ENCODE data around the gene SFT2D2. TPM values are rescaled to one million over a fixed set of nuclear protein-coding genes. Genes with fewer than 3 reads are reported as not detected.
"Not testable (repeated sequence)": the region's sequence is repeated elsewhere in the genome, so short reads cannot be mapped to it uniquely, and the experiment has no call there.

SFT2D2 gene
- total RNA-seq, 3 donors from 2014 or later = 39.3 to 70.4 (median 42.2) TPM

DNA sequence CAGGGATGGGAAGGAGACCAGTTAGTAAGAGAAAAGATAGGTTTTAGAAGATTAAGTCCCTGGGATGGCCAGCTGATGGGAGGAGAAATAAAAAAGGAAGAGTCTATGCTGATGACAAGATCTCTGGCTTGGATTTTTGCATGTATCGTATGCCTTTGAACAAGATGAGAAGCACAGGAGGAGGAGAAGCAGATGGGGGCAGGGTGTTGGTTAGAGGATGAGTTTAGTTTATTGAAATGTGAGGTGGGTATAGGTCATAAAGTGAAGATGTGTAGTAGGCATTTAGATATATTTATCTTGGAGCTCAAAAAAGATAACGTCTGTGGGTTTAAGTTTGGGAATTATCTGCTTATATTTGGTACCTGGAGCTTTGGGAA lies 45.7 kb upstream of the SFT2D2 start:
- Histone ChIP-seq H3K4me3 (peak overlapping the region; percentile 63 to 91 (median 84)), H3K36me3 (no peaks in the 10 kb centered on the region), H3K27ac (peak overlapping the region; percentile 83 to 95), H3K27me3 (no peaks in the 10 kb centered on the region), H3K9me3 (no peaks in the 10 kb centered on the region), H3K4me1 (no peaks in the 10 kb centered on the region)
- no peak for DNase-seq (ENCODE audit: low spot score in 2 of 2)
- intact Hi-C loops (cut with DNase I; ENCODE audit: low total_unique reads) = no loop called here
- TF ChIP-seq CTCF (IDR thresholded peaks at IDR 0.05) (no peak), POLR2AphosphoS5 (IDR thresholded peaks at IDR 0.05) (no peak), POLR2A (IDR thresholded peaks at IDR 0.05) (no peak)

- H3K4me3 ChIP-seq; H3K27me3 ChIP-seq; H3K36me3 ChIP-seq; H3K9me3 ChIP-seq; H3K4me1 ChIP-seq; intact Hi-C loops (cut with DNase I; ENCODE audit: low total_unique reads); H3K27ac ChIP-seq; DNase-seq (ENCODE audit: low spot score in 2 of 2): not testable (repeated sequence)
Observed at GRCh38 chr1:168181063-168181720, 44.6 kb upstream of the SFT2D2 start.

DNA sequence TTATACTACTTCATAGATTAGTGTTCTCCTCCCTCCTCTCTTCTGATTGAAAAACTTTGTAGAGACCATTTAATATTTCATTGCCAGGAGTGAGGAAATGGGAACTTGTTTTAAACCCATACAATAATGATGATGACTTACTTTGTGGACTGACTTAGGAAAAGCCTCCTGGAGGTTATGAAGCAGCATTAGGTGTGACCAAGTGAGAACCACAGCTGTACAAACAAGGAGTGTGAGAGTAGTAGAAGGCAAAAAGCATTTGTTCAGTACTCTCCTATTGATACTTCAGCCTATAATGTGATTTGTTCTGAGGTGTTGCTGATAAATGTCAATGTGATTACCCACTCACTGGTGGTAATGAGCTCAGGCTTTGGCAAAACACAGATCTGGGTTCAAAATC lies 38.6 kb upstream of the SFT2D2 start:
- Histone ChIP-seq H3K27me3 (no peaks in the 10 kb centered on the region), H3K36me3 (no peaks in the 10 kb centered on the region), H3K27ac (no peak overlapping the region), H3K9me3 (no peaks in the 10 kb centered on the region), H3K4me3 (no peak overlapping the region), H3K4me1 (no peaks in the 10 kb centered on the region)
- TF ChIP-seq POLR2A (IDR thresholded peaks at IDR 0.05) (no peak), CTCF (IDR thresholded peaks at IDR 0.05) (no peak), POLR2AphosphoS5 (IDR thresholded peaks at IDR 0.05) (no peak)
- intact Hi-C loops (cut with DNase I; ENCODE audit: low total_unique reads) = no loop called here
- no peak for DNase-seq (ENCODE audit: low spot score in 2 of 2)

- no peak for DNase-seq (ENCODE audit: low spot score in 2 of 2)
- no peak overlapping the region for H3K27ac ChIP-seq
- no peaks in the 10 kb centered on the region for H3K9me3 ChIP-seq
- H3K4me1 ChIP-seq = no peaks in the 10 kb centered on the region
- intact Hi-C loops (cut with DNase I; ENCODE audit: low total_unique reads) = no loop called here
- no peaks in the 10 kb centered on the region for H3K36me3 ChIP-seq
- H3K4me3 ChIP-seq = no peak overlapping the region
- TF ChIP-seq CTCF (IDR thresholded peaks at IDR 0.05) = no peak
- H3K27me3 ChIP-seq = no peaks in the 10 kb centered on the region
Observed at GRCh38 chr1:168190403-168190802, 35.4 kb upstream of the SFT2D2 start.

DNA sequence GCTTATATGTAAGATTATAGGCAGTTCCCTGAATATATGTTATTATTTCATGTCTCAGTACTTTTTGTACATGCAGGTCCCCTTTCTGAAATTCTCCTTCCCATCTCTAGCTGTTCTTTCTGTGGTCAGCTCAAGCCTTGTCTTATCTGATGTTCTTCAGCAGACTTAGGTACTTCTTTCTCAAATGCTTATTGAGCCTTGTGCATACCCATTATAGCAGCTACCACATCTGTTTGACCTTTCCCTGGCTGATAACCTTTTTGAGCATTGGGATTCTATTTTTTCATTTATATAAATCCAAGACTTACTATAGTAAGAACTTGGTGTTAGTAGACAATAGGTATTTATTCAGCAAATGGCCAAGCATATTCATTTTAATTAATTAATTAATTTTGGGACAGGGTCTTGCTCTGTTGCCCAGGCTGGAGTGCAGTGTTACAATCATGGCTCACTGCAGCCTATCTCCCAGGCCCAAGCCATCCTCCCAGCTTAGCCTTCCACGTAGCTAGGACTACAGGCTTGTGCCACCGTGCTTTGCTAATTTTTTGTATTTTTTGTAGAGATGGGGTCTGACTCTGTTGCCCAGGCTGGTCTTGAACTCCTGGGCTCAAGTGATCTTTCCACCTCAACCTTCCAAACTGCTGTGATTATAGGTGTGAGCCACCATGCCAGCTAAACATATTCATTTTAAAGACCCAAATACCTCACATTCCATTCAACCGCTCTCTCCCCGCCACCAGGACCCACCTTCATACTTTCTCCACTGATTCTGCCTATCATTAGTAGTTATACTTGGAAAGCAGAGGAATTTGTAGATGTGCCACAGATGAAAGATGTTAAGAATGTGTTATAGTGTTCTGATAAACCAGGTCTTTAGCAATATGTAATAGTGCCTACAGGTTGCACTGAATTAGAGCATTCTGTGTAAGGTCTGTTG lies 30.3 kb upstream of the SFT2D2 start:
- DNase-seq (ENCODE audit: low spot score in 2 of 2) = no peak
- H3K36me3 ChIP-seq = peaks cover 7% of the 10 kb centered on the region
- intact Hi-C loops (cut with DNase I; ENCODE audit: low total_unique reads) = no loop called here
- no peak overlapping the region for H3K27ac ChIP-seq
- H3K4me1 ChIP-seq = no peaks in the 10 kb centered on the region
- H3K4me3 ChIP-seq = no peak overlapping the region
- no peaks in the 10 kb centered on the region for H3K27me3 ChIP-seq
- TF ChIP-seq POLR2AphosphoS5 (IDR thresholded peaks at IDR 0.05) (no peak), POLR2A (IDR thresholded peaks at IDR 0.05) (no peak), CTCF (IDR thresholded peaks at IDR 0.05) (no peak)
- no peaks in the 10 kb centered on the region for H3K9me3 ChIP-seq
